ENCODE results near the gene LPAR2. TPM values are rescaled to one million over a fixed set of nuclear protein-coding genes. Genes with fewer than 3 reads are reported as not detected.
A peak's percentile ranks its signal among the peaks of the same experiment; 100 is the strongest.

LPAR2 gene
- total RNA-seq, 4 donors from 2014 or later: 0.78 to 3.5 (median 2.3) TPM

DNA sequence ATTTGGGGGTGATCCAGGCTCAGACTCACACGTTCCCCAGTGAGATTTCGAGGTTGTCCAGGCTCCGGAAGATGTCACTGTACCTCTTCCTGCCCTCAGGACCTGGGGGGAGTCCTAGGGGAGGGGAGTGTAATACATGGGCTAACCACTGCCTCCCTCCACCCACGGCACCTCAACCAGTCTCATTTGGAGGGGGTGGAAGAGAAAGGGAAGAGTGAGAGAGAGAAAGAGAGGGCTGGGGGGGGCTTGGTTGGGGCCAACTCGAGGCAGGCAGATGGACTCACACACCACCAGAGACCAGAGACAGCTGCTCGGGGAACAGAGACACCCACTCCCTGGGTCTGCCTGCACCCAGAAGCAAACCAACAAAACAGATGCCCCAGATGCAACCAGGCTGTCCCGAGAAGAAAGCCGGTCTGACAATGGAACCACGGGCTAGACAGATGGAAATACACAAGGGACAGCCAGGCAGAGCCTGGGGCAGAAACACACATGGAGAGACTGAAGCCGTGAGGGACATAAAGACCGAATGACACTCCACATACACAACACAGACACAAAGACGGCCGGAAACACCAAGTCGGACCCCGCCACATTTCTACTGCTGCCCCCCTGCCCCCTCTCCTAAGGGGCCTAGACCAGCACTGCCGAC is 14.6 kb upstream of the LPAR2 start:
- H3K27me3 ChIP-seq: no peaks in the 10 kb centered on the region
- ATAC-seq: no peak
- H3K9me3 ChIP-seq: no peaks in the 10 kb centered on the region
- TF ChIP-seq, protein P1, sequence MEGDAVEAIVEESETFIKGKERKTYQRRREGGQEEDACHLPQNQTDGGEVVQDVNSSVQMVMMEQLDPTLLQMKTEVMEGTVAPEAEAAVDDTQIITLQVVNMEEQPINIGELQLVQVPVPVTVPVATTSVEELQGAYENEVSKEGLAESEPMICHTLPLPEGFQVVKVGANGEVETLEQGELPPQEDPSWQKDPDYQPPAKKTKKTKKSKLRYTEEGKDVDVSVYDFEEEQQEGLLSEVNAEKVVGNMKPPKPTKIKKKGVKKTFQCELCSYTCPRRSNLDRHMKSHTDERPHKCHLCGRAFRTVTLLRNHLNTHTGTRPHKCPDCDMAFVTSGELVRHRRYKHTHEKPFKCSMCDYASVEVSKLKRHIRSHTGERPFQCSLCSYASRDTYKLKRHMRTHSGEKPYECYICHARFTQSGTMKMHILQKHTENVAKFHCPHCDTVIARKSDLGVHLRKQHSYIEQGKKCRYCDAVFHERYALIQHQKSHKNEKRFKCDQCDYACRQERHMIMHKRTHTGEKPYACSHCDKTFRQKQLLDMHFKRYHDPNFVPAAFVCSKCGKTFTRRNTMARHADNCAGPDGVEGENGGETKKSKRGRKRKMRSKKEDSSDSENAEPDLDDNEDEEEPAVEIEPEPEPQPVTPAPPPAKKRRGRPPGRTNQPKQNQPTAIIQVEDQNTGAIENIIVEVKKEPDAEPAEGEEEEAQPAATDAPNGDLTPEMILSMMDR (IDR thresholded peaks at IDR 0.05): no peak
- no peak for TF ChIP-seq EP300 (IDR thresholded peaks at IDR 0.05)
- peaks cover 0 to 19% (median 5%) of the 10 kb centered on the region in 3 donors for H3K4me1 ChIP-seq
- WGBS, 2 donors (ENCODE audit: low coverage in 1 of 2): 20 to 29% methylated on average over 12 to 15 of the region's 16 CpGs
- peaks cover 0 to 53% of the 10 kb centered on the region in 2 donors for H3K36me3 ChIP-seq
- peak overlapping the region in 2 of 4 donors; percentile 54 to 76 for H3K27ac ChIP-seq
- peak overlapping the region; percentile 60 to 68 for H3K4me3 ChIP-seq

DNA sequence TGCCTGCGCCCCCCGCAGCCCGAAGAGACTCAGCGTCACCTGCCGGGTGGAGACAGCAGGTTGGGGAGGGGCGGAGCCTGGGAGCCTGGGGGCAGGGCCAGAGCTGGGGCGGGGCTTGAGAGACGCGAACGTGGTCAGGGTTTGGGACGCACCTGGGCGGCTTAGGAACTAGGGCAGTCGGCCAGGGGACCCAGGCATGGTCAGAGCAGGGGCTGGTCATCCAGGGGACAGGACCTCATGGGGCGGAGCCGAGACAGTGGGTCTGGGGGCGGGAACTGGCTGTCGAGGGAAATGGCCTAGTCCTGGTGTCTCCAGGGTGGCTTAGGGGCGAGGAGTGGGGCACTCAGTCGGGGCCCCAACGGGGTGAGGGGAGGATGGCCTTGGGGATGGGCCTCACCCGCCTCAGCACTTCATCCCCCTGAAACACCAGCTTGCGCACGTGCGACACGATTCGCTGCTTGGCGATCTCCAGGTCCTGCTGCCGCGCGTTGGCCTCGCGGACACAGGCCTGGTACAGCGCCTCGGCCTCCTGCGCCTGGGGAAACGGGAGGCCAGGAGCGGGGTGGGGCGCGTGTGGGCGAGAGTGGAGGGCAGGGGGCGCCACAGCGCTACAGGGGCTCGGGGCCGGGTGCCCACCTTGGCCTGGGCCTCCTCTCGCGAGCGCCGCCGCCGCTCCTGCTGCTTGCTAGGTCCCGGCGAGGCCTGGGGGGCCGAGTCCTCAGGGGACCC is 9.7 kb upstream of the LPAR2 start:
- Histone ChIP-seq H3K4me1 (peaks cover 0 to 4% (median 1%) of the 10 kb centered on the region in 3 donors), H3K36me3 (peaks cover 0 to 62% of the 10 kb centered on the region in 2 donors), H3K9me3 (no peaks in the 10 kb centered on the region), H3K27ac (no peak overlapping the region), H3K4me3 (no peak overlapping the region), H3K27me3 (no peaks in the 10 kb centered on the region)
- TF ChIP-seq POLR2A (IDR thresholded peaks at IDR 0.05) (no peak), POLR2AphosphoS5 (IDR thresholded peaks at IDR 0.05) (no peak), EP300 (IDR thresholded peaks at IDR 0.05) (no peak)
- TF ChIP-seq, protein P1 (IDR thresholded peaks at IDR 0.05): no peak
- WGBS, 2 donors (ENCODE audit: low coverage in 1 of 2): 35 to 88% methylated on average over 2 to 8 of the region's 53 CpGs
- no peak for ATAC-seq

- TF ChIP-seq, protein P1 (IDR thresholded peaks at IDR 0.05): no peak
- TF ChIP-seq POLR2A (IDR thresholded peaks at IDR 0.05) (no peak), POLR2AphosphoS5 (IDR thresholded peaks at IDR 0.05) (no peak), EP300 (IDR thresholded peaks at IDR 0.05) (no peak)
- ATAC-seq: no peak
- no peaks in the 10 kb centered on the region for H3K27me3 ChIP-seq
- no peaks in the 10 kb centered on the region for H3K9me3 ChIP-seq
- no peak overlapping the region for H3K4me3 ChIP-seq
- no peak overlapping the region for H3K27ac ChIP-seq
- peaks cover 0 to 62% of the 10 kb centered on the region in 2 donors for H3K36me3 ChIP-seq
- no peaks in the 10 kb centered on the region for H3K4me1 ChIP-seq
- no CpG with 5 or more reads among the region's 27 CpGs for WGBS, 2 donors (ENCODE audit: low coverage in 1 of 2)
Measured at GRCh38 chr19:19637186-19637522, 9.1 kb upstream of the LPAR2 start.

DNA sequence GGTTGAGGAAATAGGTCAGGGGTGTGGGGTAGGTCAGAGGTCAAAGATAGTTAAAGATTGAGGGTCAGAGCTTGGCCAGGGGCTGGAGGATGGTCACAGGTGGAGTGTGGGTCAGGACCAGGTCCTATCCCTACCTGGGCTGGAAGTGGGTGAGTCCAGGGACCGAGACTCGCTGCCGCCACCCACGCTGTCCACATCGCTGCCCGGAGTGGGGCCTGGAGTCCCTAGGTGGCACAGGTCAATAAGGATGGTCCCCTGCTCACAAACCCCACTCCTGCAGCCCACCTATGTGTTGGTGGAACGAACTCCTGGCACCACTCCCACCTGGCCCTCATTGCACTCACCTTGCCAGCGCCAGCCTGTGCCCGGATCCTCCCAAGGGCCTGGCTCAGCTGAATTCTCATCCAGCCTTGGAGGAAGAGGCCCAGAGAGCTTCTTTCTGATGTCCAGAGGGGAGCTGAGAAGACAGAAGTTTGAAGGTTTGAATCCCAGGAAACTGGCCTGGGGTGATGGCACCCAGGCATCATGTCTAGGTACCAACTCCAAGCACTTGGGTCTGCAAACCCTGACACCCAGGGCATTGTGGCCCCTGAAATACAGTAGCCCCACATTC is 8.7 kb upstream of the LPAR2 start:
- TF ChIP-seq POLR2AphosphoS5 (IDR thresholded peaks at IDR 0.05): no peak
- no CpG with 5 or more reads among the region's 9 CpGs for WGBS, 2 donors (ENCODE audit: low coverage in 1 of 2)

DNA sequence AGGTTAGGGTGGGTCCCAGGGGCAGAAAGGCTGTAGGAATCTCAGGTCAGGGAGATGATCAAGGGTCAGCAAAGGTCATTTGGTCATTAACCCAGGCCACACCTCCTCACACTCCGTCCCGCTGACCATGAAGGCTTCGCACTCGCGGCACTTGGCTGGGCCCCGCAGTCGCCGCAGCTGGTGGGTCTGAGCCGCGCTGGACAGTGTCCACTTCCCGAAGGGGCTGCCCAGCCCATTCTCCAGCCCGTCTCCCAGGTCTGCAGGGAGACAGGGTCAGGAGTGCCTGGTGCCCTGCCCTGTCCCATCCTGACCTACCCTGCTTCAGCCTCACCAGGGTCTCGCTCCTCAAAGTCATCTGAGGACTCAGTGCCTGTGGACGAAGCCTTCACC is 7.3 kb upstream of the LPAR2 start:
- no peaks in the 10 kb centered on the region for H3K9me3 ChIP-seq
- peaks cover 0 to 62% of the 10 kb centered on the region in 2 donors for H3K36me3 ChIP-seq
- ATAC-seq: no peak
- H3K4me1 ChIP-seq: no peaks in the 10 kb centered on the region
- H3K4me3 ChIP-seq: no peak overlapping the region
- TF ChIP-seq, protein P1 (IDR thresholded peaks at IDR 0.05): no peak
- TF ChIP-seq POLR2AphosphoS5 (IDR thresholded peaks at IDR 0.05): no peak
- TF ChIP-seq EP300 (IDR thresholded peaks at IDR 0.05): no peak
- no peak for TF ChIP-seq POLR2A (IDR thresholded peaks at IDR 0.05)
- no peaks in the 10 kb centered on the region for H3K27me3 ChIP-seq
- H3K27ac ChIP-seq: no peak overlapping the region
- WGBS, 2 donors (ENCODE audit: low coverage in 1 of 2): 96% methylated on average over 8 of the region's 14 CpGs; no CpG with 5 or more reads in 1 of the 2 donors

More for the DNA sequence above, 8.7 kb upstream of the LPAR2 start:
- no peak for ATAC-seq
- Histone ChIP-seq H3K4me1 (no peaks in the 10 kb centered on the region), H3K36me3 (peaks cover 0 to 62% of the 10 kb centered on the region in 2 donors), H3K27me3 (no peaks in the 10 kb centered on the region), H3K27ac (no peak overlapping the region), H3K4me3 (no peak overlapping the region), H3K9me3 (no peaks in the 10 kb centered on the region)

Data from gastroesophageal sphincter (tissue), 4 donors.